HL-60/S4 treated with retinoic acid at 250 ng/mL for 4 days and 3 days (cell line): ENCODE measurements around the gene LURAP1L.

ENCODE experiments used
- in situ Hi-C: fragments of 300-500 bp; cut with MboI; formaldehyde crosslinking; loops from 2 replicates; pipeline ENCODE4 v1.7.0; 2022; ENCODE audit warnings: low sequenced_read_pairs

Gene LURAP1L

GRCh38 chr9:12775679-12776512 is 1.1 kb downstream of the LURAP1L start:
- in situ Hi-C loops, result no loop called here

GRCh38 chr9:12776513-12777055 is 1.8 kb downstream of the LURAP1L start:
- in situ Hi-C loops, result no loop called here

- in situ Hi-C loops, result no loop called here
Observed at GRCh38 chr9:12777121-12778022, 2.6 kb downstream of the LURAP1L start.

- in situ Hi-C loops, result no loop called here
Observed at GRCh38 chr9:12778389-12778788, 3.6 kb downstream of the LURAP1L start.

- in situ Hi-C loops, result no loop called here
Observed at GRCh38 chr9:12781226-12781733, 6.5 kb downstream of the LURAP1L start.

- in situ Hi-C loops, result no loop called here
Observed at GRCh38 chr9:12783767-12784460, 9.1 kb downstream of the LURAP1L start.

- in situ Hi-C loops, result no loop called here
Observed at GRCh38 chr9:12784461-12785259, 9.8 kb downstream of the LURAP1L start.

GRCh38 chr9:12785260-12785770 is 10.5 kb downstream of the LURAP1L start:
- in situ Hi-C loops, result no loop called here

GRCh38 chr9:12785941-12786340 is 11.1 kb downstream of the LURAP1L start:
- in situ Hi-C loops, result no loop called here

GRCh38 chr9:12790001-12790400 is 15.2 kb downstream of the LURAP1L start:
- in situ Hi-C loops, result no loop called here

GRCh38 chr9:12790883-12791282 is 16.1 kb downstream of the LURAP1L start:
- in situ Hi-C loops, result no loop called here

GRCh38 chr9:12794101-12794799 is 19.4 kb downstream of the LURAP1L start:
- in situ Hi-C loops, result no loop called here

- in situ Hi-C loops, result no loop called here
Observed at GRCh38 chr9:12796601-12797000, 21.8 kb downstream of the LURAP1L start.

GRCh38 chr9:12797037-12797436 is 22.2 kb downstream of the LURAP1L start:
- in situ Hi-C loops, result no loop called here

GRCh38 chr9:12798066-12798770 is 23.4 kb downstream of the LURAP1L start:
- in situ Hi-C loops, result no loop called here

- in situ Hi-C loops, result no loop called here
Observed at GRCh38 chr9:12801187-12801586, 26.4 kb downstream of the LURAP1L start.

- in situ Hi-C loops, result no loop called here
Observed at GRCh38 chr9:12801663-12802062, 26.8 kb downstream of the LURAP1L start.

GRCh38 chr9:12802093-12802492 is 27.3 kb downstream of the LURAP1L start:
- in situ Hi-C loops, result no loop called here
